ENCODE data around the gene NCCRP1. TPM values are rescaled to one million over a fixed set of nuclear protein-coding genes. Genes with fewer than 3 reads are reported as not detected.
A peak's percentile ranks its signal among the peaks of the same experiment; 100 is the strongest.

Gene NCCRP1
- total and polyA plus RNA-seq, 8 donors = 0.96 to 8.5 (median 3.2) TPM

- peaks cover 37 to 50% (median 45%) of the 10 kb centered on the region in 3 donors for H3K4me1 ChIP-seq
- H3K4me3 ChIP-seq = no peak overlapping the region
- no peak for TF ChIP-seq CTCF (IDR thresholded peaks at IDR 0.05)
- no peak for FAIRE-seq
- intact Hi-C loops (cut with DNase I) = no loop called here
- ATAC-seq = no peak
- DNase-seq = peak in 2 of 6 donors; percentile 51 to 56
- no peak overlapping the region for H3K27ac ChIP-seq
- no peaks in the 10 kb centered on the region for H3K9me3 ChIP-seq
- H3K27me3 ChIP-seq = no peaks in the 10 kb centered on the region
- H3K36me3 ChIP-seq = no peaks in the 10 kb centered on the region
- 78 to 93% methylated on average over 15 of the region's 15 CpGs for WGBS, 2 donors
Measured at GRCh38 chr19:39157997-39158389, 38.8 kb upstream of the NCCRP1 start.

DNA sequence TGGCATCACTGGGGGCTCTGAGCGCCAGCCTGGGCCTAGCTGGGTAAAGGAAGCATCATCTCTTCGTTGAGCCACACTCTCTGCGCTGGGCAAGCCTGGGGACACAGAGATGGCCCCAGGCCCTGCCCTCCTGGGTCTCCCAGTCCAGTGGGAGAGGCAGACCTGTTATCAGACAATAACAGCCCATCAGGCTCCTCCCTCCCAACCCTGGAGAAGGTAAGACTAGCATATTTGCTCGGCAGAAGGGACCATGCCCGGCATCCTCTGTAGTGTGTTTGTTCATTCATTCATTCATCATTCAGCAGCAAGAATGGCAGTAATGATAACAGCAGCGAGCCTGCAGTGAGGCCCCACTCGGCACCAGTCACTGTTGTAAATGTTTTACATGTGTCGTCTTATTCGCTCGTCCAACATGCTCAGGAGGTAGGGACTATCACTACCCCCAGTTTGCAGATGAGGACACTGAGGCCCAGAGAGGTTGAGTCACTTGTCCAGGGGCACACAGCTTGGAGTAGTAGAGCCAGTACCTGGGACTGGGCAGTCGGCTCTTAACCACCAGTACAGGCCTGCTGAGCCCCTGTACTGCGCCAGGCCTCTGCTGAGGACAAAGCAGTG, 38.0 kb upstream of the NCCRP1 start:
- intact Hi-C loops (cut with DNase I) = no loop called here
- DNase-seq (peak in 1 of 6 donors; percentile 42), ATAC-seq (no peak), FAIRE-seq (no peak)
- H3K4me3 ChIP-seq = no peak overlapping the region
- H3K9me3 ChIP-seq = no peaks in the 10 kb centered on the region
- peaks cover 43 to 56% (median 52%) of the 10 kb centered on the region in 3 donors for H3K4me1 ChIP-seq
- H3K27me3 ChIP-seq = no peaks in the 10 kb centered on the region
- no peak for TF ChIP-seq CTCF (IDR thresholded peaks at IDR 0.05)
- WGBS, 2 donors = 56 to 75% methylated on average over 12 of the region's 12 CpGs
- H3K27ac ChIP-seq = no peak overlapping the region
- H3K36me3 ChIP-seq = no peaks in the 10 kb centered on the region

GRCh38 chr19:39160523-39160861, 36.3 kb upstream of the NCCRP1 start:
- DNase-seq (peak; percentile 24 to 75 (median 52)), FAIRE-seq (no peak)

GRCh38 chr19:39160889-39161672, 35.7 kb upstream of the NCCRP1 start:
- no peak overlapping the region for H3K4me3 ChIP-seq
- WGBS, 2 donors = 76 to 85% methylated on average over 21 of the region's 21 CpGs
- ATAC-seq (peak in 1 of 4 donors; percentile 6), FAIRE-seq (no peak), DNase-seq (peak in 4 of 6 donors; percentile 22 to 73 (median 45))
- H3K27ac ChIP-seq = no peak overlapping the region
- intact Hi-C loops (cut with DNase I) = no loop called here
- peaks cover 24 to 44% (median 35%) of the 10 kb centered on the region in 3 donors for H3K4me1 ChIP-seq
- no peaks in the 10 kb centered on the region for H3K36me3 ChIP-seq
- H3K9me3 ChIP-seq = no peaks in the 10 kb centered on the region
- H3K27me3 ChIP-seq = no peaks in the 10 kb centered on the region
- TF ChIP-seq CTCF (IDR thresholded peaks at IDR 0.05) = no peak

More at GRCh38 chr19:39160523-39160861, 36.3 kb upstream of the NCCRP1 start:
- peaks cover 26 to 44% (median 37%) of the 10 kb centered on the region in 3 donors for H3K4me1 ChIP-seq
- 4 to 6% methylated on average over 8 of the region's 8 CpGs for WGBS, 2 donors
- intact Hi-C loops (cut with DNase I) = no loop called here
- TF ChIP-seq CTCF (IDR thresholded peaks at IDR 0.05) = no peak
- ATAC-seq = peak; percentile 7 to 45 (median 32)
- no peak overlapping the region for H3K4me3 ChIP-seq
- no peaks in the 10 kb centered on the region for H3K36me3 ChIP-seq
- H3K9me3 ChIP-seq = no peaks in the 10 kb centered on the region
- no peak overlapping the region for H3K27ac ChIP-seq
- H3K27me3 ChIP-seq = no peaks in the 10 kb centered on the region

Measured in pancreas (tissue), 10 donors.